Esophagus muscularis mucosa (tissue), 4 donors: ENCODE data around the gene IL12RB2. TPM values are rescaled to one million over a fixed set of nuclear protein-coding genes. Genes with fewer than 3 reads are reported as not detected.

Experiments used
- DNase-seq: peaks from one replicate; pipeline ENCODE4 v3.0.0-alpha.2; 2017; ENCODE audit errors: extremely low spot score
- H3K27ac ChIP-seq, 4 donors: fragments of 200-600 bp; sonication (generic); replicated peaks in 1 of 4; 1 replicate in 3 of 4; 2 replicates in 1 of 4; pipeline ENCODE4 v1.5.1; 2016 to 2019; ENCODE audit warnings: mild to moderate bottlenecking in 1 of 4
- H3K27me3 ChIP-seq, 4 donors: fragments of 200-600 bp; sonication (generic); one replicate each; pipeline versions ENCODE4 v1.5.1 to v1.6.0; 2016 to 2019
- H3K36me3 ChIP-seq, 4 donors: fragments of 200-600 bp; sonication (generic); one replicate each; pipeline ENCODE4 v1.5.1; 2016 to 2019
- H3K4me1 ChIP-seq, 4 donors: fragments of 200-600 bp; sonication (generic); one replicate each; pipeline ENCODE4 v1.5.1; 2016 to 2019
- H3K4me3 ChIP-seq, 4 donors: fragments of 200-600 bp; sonication (generic); 1 replicate in 2 of 4; 2 replicates in 2 of 4; pipeline ENCODE4 v1.5.1; 2016 to 2019; ENCODE audit warnings: mild to moderate bottlenecking in 4 of 4, moderate library complexity in 1 of 4
- H3K9me3 ChIP-seq, 4 donors: fragments of 200-600 bp; sonication (generic); 1 replicate in 3 of 4; 2 replicates in 1 of 4; pipeline ENCODE4 v1.5.1; 2016 to 2019
- EP300 ChIP-seq: sonication (generic); formaldehyde crosslinking; IDR thresholded peaks from one replicate; pipeline ENCODE4 v1.6.1; 2017; ENCODE audit warnings: antibody characterized with exemption
- POLR2A ChIP-seq: fragments of 450-650 bp; IDR thresholded peaks from one replicate; pipeline ENCODE4 v1.6.1; 2017; ENCODE audit warnings: antibody characterized with exemption, moderate library complexity, mild to moderate bottlenecking, low read depth
- POLR2AphosphoS5 ChIP-seq, 2 donors: sonication (generic); formaldehyde crosslinking; IDR thresholded peaks; one replicate each; pipeline ENCODE4 v1.6.1; 2017; ENCODE audit warnings: antibody characterized with exemption in 2 of 2
- WGBS: methylation state at CpG from one replicate; pipeline ENCODE4 v1.1.5; 2018; 5-methylcytosine and 5-hydroxymethylcytosine counted together
- intact Hi-C: fragments of 100-400 bp; cut with DNase I; formaldehyde crosslinking; loops from one replicate; pipeline ENCODE4 v1.15.1; 2023
- total RNA-seq, 4 donors: library from RNA; depleted of rRNA; stranded (reverse); fragments of >200 nt; gene quantifications; one replicate each; pipeline versions ENCODE4 v1.1.0 to v1.2.1, GENCODE V29; 2016
- TF ChIP-seq, protein P1 (sequence below), 3 experiments: fragments of 200-600 bp in 2 of 3; fragments of 450-650 bp in 1 of 3; sonication (generic) in 2 of 3; IDR thresholded peaks; one replicate each; pipeline ENCODE4 v1.5.1; 2017 to 2019; ENCODE audit warnings: antibody characterized with exemption in 3 of 3, mild to moderate bottlenecking in 2 of 3, moderate library complexity in 1 of 3

The IL12RB2 gene
- total RNA-seq, 4 donors from 2014 or later, result 0.29 to 1.3 (median 0.65) TPM; not detected in 1

DNA sequence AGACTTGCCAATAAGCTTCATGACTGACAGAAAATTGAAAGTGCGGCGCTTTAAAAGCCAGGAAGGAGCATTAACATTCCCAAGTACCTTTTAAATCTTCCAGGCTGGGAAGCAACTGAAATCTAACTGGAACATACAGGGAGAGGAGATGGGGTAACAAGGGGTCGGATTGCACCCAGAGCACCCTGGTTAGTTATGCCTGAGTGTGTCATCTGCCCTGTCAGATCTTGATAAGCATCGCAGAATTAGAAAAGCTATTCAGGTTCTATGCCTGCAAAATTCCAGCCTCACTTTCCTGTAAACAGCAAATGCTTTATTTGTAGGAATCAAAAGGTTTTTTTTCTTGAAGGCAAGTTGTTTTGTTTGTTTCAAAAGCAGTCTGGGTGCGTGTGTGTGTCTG is 64.0 kb downstream of the IL12RB2 start:
- no peak for DNase-seq
- no peaks in the 10 kb centered on the region for H3K36me3 ChIP-seq
- peaks cover 0 to 4% (median 0%) of the 10 kb centered on the region in 4 donors for H3K4me1 ChIP-seq
- no peaks in the 10 kb centered on the region for H3K27me3 ChIP-seq
- H3K27ac ChIP-seq, result no peak overlapping the region
- no peaks in the 10 kb centered on the region for H3K9me3 ChIP-seq
- WGBS, result 82% methylated on average over 5 of the region's 5 CpGs
- intact Hi-C loops, result no loop called here
- H3K4me3 ChIP-seq, result no peak overlapping the region
- TF ChIP-seq POLR2A (no peak), POLR2AphosphoS5 (IDR thresholded peaks at IDR 0.05) (no peak), EP300 (no peak)
- TF ChIP-seq, protein P1, sequence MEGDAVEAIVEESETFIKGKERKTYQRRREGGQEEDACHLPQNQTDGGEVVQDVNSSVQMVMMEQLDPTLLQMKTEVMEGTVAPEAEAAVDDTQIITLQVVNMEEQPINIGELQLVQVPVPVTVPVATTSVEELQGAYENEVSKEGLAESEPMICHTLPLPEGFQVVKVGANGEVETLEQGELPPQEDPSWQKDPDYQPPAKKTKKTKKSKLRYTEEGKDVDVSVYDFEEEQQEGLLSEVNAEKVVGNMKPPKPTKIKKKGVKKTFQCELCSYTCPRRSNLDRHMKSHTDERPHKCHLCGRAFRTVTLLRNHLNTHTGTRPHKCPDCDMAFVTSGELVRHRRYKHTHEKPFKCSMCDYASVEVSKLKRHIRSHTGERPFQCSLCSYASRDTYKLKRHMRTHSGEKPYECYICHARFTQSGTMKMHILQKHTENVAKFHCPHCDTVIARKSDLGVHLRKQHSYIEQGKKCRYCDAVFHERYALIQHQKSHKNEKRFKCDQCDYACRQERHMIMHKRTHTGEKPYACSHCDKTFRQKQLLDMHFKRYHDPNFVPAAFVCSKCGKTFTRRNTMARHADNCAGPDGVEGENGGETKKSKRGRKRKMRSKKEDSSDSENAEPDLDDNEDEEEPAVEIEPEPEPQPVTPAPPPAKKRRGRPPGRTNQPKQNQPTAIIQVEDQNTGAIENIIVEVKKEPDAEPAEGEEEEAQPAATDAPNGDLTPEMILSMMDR (IDR thresholded peaks at IDR 0.05), result no peak

DNA sequence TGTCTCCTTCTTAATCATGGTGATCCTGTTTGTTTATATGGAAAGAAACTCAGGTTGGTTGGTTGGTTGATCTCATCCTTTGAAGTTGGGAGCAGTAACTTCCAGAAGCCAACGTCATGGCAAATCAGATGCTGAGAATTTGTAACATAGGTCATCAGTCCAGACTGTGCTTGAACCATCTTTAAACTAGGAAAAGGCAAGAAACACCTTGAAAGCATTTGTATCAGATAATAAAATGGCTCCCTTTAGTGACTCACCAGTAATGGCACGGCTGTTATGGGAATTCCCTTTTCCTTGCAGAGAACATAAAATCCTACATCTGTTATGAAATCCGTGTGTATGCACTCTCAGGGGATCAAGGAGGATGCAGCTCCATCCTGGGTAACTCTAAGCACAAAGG is 64.5 kb downstream of the IL12RB2 start:
- intact Hi-C loops, result no loop called here
- no peak for DNase-seq
- 52% methylated on average over 3 of the region's 3 CpGs for WGBS
- no peaks in the 10 kb centered on the region for H3K36me3 ChIP-seq
- H3K9me3 ChIP-seq, result no peaks in the 10 kb centered on the region
- no peak overlapping the region for H3K4me3 ChIP-seq
- peaks cover 0 to 4% (median 0%) of the 10 kb centered on the region in 4 donors for H3K4me1 ChIP-seq
- no peaks in the 10 kb centered on the region for H3K27me3 ChIP-seq
- TF ChIP-seq POLR2A, result no peak
- TF ChIP-seq, protein P1 (IDR thresholded peaks at IDR 0.05), result no peak
- TF ChIP-seq EP300, result no peak
- TF ChIP-seq POLR2AphosphoS5 (IDR thresholded peaks at IDR 0.05), result no peak
- H3K27ac ChIP-seq, result no peak overlapping the region

DNA sequence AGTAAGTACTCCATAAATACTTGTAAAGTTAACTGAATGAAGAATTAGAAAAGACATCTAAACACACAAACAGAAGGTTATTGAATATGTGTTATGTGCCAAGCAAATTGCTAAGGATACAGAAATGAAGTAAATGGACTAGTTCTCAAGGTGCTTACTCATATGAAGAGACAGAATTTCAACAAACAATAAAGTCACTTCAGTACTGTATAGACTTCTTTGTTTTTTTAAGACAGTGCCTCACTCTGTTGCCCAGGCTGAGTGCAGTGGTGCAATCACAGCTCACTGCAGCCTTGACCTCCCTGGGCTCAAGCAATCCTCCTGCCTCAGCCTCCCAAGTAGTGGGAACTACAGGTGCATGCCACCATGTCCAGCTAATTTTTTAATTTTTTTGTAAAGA is 65.2 kb downstream of the IL12RB2 start:
- TF ChIP-seq EP300 (no peak), POLR2A (no peak), POLR2AphosphoS5 (IDR thresholded peaks at IDR 0.05) (no peak)
- TF ChIP-seq, protein P1 (IDR thresholded peaks at IDR 0.05), result no peak
- no peak for DNase-seq
- intact Hi-C loops, result no loop called here

DNA sequence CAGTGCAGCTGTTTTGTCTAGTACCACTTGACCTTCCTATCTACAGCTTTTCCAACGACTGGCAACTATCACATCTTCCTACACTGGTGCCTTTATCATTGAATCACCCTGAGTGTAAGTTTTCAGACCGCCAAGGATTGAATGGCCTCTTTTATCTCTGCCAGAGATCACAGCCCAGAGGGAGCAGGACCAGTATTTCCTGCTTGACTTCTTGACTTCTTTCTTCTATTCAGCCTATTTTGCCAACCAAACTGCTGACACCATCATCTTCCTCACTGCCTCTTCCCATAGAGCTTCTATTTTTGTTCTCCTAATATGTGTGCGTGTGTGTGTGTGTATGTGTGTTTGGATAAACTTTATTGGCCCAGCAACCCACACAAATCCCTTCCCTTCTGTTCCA is 68.7 kb downstream of the IL12RB2 start:
- no peak for DNase-seq
- TF ChIP-seq, protein P1 (IDR thresholded peaks at IDR 0.05), result no peak
- intact Hi-C loops, result no loop called here
- H3K27me3 ChIP-seq, result no peaks in the 10 kb centered on the region
- 59% methylated on average over 3 of the region's 3 CpGs for WGBS
- H3K4me3 ChIP-seq, result no peak overlapping the region
- no peaks in the 10 kb centered on the region for H3K36me3 ChIP-seq
- no peaks in the 10 kb centered on the region for H3K4me1 ChIP-seq
- H3K27ac ChIP-seq, result no peak overlapping the region
- peaks cover 0 to 5% (median 0%) of the 10 kb centered on the region in 4 donors for H3K9me3 ChIP-seq

More for the DNA sequence above, 65.2 kb downstream of the IL12RB2 start:
- no peak overlapping the region for H3K4me3 ChIP-seq
- no peaks in the 10 kb centered on the region for H3K4me1 ChIP-seq
- no peaks in the 10 kb centered on the region for H3K9me3 ChIP-seq
- no peaks in the 10 kb centered on the region for H3K36me3 ChIP-seq
- H3K27me3 ChIP-seq, result no peaks in the 10 kb centered on the region
- H3K27ac ChIP-seq, result no peak overlapping the region

DNA sequence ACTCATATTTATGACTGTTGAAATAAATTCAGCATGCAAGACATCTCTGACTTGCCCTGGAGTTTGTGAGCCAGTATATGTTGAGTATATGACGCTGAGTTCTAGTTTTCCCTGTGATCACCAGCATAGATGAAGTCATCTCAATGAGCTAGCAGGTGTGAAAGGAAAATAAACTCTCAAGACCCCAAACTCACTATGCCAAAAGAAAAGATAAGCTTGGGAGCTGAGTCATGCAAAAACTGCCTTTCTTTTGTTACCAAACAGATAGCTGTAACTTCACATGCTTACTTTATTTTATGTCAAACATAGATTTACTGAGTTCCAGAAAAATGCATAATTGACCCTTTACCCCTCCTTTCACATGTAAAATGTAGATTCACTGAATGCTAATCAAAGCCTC is 69.6 kb downstream of the IL12RB2 start:
- no peak for DNase-seq
- TF ChIP-seq EP300, result no peak
- TF ChIP-seq POLR2A, result no peak
- no peak for TF ChIP-seq POLR2AphosphoS5 (IDR thresholded peaks at IDR 0.05)
- TF ChIP-seq, protein P1 (IDR thresholded peaks at IDR 0.05), result no peak
- Histone ChIP-seq H3K36me3 (no peaks in the 10 kb centered on the region), H3K27me3 (no peaks in the 10 kb centered on the region), H3K27ac (no peak overlapping the region), H3K4me1 (no peaks in the 10 kb centered on the region), H3K9me3 (peaks cover 0 to 5% (median 0%) of the 10 kb centered on the region in 4 donors), H3K4me3 (no peak overlapping the region)
- intact Hi-C loops, result no loop called here
- 94% methylated on average over 1 of the region's 1 CpG for WGBS
